IPS DF 4.7 (cell line): Measurements from ENCODE around the gene CDK2.
A peak's percentile ranks its signal among the peaks of the same experiment; 100 is the strongest.
"Not testable (repeated sequence)": the region's sequence is repeated elsewhere in the genome, so short reads cannot be mapped to it uniquely, and the experiment has no call there.

ENCODE experiments used
- DNase-seq: peaks from one replicate; pipeline ENCODE4 v3.0.0-alpha.2; 2013; ENCODE audit warnings: low spot score; ENCODE audit errors: extremely low read depth

CDK2 gene

GRCh38 chr12:55979069-55979468 lies 12.4 kb downstream of the CDK2 start:
- DNase-seq = no peak

- DNase-seq = not testable (repeated sequence)
Observed at GRCh38 chr12:55981882-55982281, 15.3 kb downstream of the CDK2 start.

GRCh38 chr12:55982319-55982936 lies 15.8 kb downstream of the CDK2 start:
- no peak for DNase-seq

GRCh38 chr12:55983232-55983842 lies 16.7 kb downstream of the CDK2 start:
- no peak for DNase-seq

- DNase-seq = no peak
Observed at GRCh38 chr12:55984861-55985260, 18.2 kb downstream of the CDK2 start.

GRCh38 chr12:55985341-55985740 lies 18.7 kb downstream of the CDK2 start:
- no peak for DNase-seq

GRCh38 chr12:55985976-55986375 lies 19.3 kb downstream of the CDK2 start:
- DNase-seq = not testable (repeated sequence)

GRCh38 chr12:55991110-55991509 lies 24.5 kb downstream of the CDK2 start:
- DNase-seq = no peak

GRCh38 chr12:55993230-55993853 lies 26.7 kb downstream of the CDK2 start:
- no peak for DNase-seq

GRCh38 chr12:55995366-55995765 lies 28.7 kb downstream of the CDK2 start:
- DNase-seq = no peak

- no peak for DNase-seq
Observed at GRCh38 chr12:55996201-55996714, 29.6 kb downstream of the CDK2 start.

GRCh38 chr12:55996715-55997534 lies 30.3 kb downstream of the CDK2 start, which contains the start of gene SUOX:
Gene SUOX, plus strand, starts transcription at chr12:55997276. Its CDS starts 4,946 bp downstream, at chr12:56002222.
- DNase-seq = peak; percentile 95

- DNase-seq = no peak
Observed at GRCh38 chr12:55997535-55997859, 30.9 kb downstream of the CDK2 start.

GRCh38 chr12:55999522-55999921 lies 32.9 kb downstream of the CDK2 start:
- DNase-seq = not testable (repeated sequence)

GRCh38 chr12:55999999-56000540 lies 33.4 kb downstream of the CDK2 start:
- DNase-seq = not testable (repeated sequence)

- no peak for DNase-seq
Observed at GRCh38 chr12:56001487-56002100, 35.0 kb downstream of the CDK2 start.

GRCh38 chr12:56003376-56003775 lies 36.7 kb downstream of the CDK2 start:
- DNase-seq = not testable (repeated sequence)

GRCh38 chr12:56004211-56004610 lies 37.6 kb downstream of the CDK2 start:
- DNase-seq = no peak

GRCh38 chr12:56007564-56008559 lies 41.2 kb downstream of the CDK2 start:
- no peak for DNase-seq

- no peak for DNase-seq
Observed at GRCh38 chr12:56010111-56010570, 43.5 kb downstream of the CDK2 start.
